ENCODE results near the gene SLC39A3.

Gene SLC39A3

DNA sequence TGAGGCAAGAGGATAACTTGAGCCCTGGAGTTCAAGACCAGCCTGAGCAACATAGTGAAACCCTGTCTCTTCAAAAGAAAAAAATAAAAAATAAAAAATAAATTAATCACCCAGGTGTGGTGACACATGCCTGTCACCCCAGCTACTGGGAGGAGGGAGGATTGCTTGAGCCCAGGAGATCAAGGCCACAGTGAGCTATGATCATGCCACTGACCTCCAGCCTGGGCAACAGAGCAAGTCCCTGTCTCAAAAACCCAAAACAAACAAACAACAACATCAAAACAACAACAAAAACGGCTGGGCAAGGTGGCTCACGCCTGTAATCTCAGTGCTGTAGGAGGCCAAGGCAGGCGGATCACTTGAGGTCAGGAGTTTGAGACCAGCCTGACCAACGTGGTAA, 4.3 kb upstream of the SLC39A3 start:
- no peak for FAIRE-seq
- no peak for TF ChIP-seq POLR2A (IDR thresholded peaks at IDR 0.05; ENCODE audit: low read depth, low read length)
- no peak for DNase-seq (ENCODE audit: insufficient read length, low spot score)

DNA sequence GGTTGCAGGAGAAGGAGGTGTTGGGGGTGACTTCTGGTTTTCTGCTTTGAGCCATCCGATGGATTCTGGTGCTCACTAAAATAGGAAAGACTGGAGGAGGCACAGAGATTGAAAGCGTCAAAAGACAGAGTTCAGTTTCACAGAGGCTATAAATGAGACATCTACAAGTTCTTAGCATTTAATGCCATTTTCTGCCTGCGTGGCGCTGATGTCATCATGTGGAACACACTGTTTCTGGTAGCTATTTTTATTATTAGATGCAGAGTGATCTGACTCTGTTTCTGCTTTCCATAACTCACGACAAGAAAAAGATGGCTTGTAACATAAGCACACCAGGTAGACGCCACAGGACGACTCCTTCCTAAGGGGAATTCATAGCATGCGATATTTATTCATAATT, 3.3 kb upstream of the SLC39A3 start:
- no peak for DNase-seq (ENCODE audit: insufficient read length, low spot score)
- no peak for FAIRE-seq
- no peak for TF ChIP-seq POLR2A (IDR thresholded peaks at IDR 0.05; ENCODE audit: low read depth, low read length)

DNA sequence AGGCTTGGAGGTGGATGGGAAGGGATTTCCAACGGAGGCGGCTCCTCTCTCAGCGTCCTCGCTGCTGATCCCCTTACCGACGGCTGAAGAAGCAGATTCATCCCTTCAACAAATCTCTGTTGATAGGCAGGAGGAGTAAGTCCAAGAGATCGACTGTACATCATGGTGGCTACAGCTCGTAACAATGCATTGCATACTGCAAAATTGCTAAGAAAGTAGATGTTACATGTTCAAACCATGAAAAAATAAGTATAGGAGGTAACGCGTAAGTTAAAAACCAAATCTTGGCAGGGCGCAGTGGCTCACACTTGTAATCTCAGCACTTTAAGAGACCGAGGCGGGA, 468 bp upstream of the SLC39A3 start:
- DNase-seq (ENCODE audit: insufficient read length, low spot score) = no peak
- FAIRE-seq = no peak
- TF ChIP-seq POLR2A (IDR thresholded peaks at IDR 0.05; ENCODE audit: low read depth, low read length) = no peak

DNA sequence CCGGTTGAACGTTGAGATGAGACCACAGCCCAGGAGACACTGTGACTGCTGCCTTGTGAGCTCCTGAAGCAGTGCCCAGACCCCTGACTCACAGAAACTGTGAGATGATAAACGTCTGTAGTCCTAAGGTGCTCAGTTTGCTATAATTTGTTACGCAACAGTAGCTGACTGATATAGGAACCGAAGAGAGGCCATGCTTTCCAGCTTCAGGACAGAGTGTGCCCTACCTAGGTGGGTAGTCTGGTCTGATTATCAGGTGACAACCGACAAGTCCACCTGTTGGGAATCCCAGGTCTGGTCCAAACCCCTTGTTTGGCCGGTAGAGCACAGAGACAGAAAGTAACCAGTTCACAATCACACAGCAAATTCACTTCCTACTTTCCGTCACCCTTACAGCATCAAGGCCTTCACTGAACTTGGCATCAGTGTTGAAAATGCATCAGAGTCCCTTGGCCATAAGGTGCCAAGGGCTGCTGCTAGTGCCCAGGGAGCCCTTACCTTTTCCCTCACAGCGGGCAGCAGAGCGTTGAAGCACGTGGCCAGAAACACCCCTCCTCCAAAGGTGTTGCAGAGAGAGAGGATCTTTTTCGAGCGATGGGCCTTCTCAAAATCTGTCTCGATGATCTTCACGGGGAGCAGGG, 3.1 kb downstream of the SLC39A3 start:
- DNase-seq (ENCODE audit: insufficient read length, low spot score) = no peak
- TF ChIP-seq POLR2A (IDR thresholded peaks at IDR 0.05; ENCODE audit: low read depth, low read length) = no peak
- FAIRE-seq = no peak

DNA sequence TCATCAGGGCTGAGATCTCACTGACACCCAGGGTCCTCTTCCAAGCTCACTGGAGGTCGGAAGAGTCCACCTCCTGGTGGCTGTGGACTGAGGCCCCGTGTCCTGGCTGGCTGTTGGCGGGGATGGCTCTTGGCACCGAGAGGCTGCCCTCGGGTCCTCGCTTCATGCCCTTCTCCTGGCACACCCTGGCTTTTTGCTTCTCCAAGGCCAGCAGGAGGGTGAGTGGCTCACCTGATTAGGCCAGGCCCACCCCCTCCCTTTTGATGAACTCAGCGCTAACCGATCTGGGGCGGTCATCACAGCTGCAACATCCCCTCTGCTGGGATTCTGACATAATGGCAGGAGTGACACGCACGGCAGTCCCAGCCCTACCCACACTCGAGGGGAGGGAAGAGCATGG, 4.4 kb downstream of the SLC39A3 start:
- no peak for DNase-seq (ENCODE audit: insufficient read length, low spot score)
- no peak for TF ChIP-seq POLR2A (IDR thresholded peaks at IDR 0.05; ENCODE audit: low read depth, low read length)
- FAIRE-seq = no peak

DNA sequence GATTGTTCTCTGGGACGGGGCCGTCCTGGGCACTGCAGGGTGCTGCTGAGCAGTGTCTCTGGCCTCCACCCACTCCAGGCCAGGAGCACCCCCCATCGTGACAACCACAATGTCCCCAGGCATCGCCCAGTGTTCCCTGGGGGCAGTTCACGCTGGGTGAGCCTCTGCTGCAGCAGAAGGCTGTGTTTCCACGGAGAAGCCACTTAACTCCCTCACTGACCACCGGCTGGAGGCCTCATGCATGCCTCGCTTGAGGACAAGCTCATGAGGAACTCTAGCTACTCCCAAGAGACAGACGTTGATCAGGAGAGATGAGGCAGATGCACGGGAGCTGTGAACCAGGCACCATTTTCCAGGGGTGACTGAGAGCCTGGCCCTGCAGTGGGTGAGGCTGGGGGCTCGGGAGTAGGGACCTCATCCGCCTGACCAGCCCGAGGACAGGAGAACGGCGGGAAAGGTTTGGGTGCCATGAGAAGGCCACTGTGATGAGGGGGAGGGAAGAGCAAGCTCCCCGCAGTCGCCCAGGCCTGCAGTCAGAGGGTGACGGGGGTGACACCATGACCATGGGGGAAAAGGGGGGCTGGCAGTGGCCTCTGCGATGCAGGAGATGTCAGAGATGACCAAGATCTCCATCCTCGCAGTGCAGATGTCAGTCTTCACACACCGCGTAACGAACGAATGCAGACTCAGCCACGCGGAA, 5.1 kb downstream of the SLC39A3 start:
- TF ChIP-seq POLR2A (IDR thresholded peaks at IDR 0.05; ENCODE audit: low read depth, low read length) = no peak
- no peak for DNase-seq (ENCODE audit: insufficient read length, low spot score)
- no peak for FAIRE-seq

DNA sequence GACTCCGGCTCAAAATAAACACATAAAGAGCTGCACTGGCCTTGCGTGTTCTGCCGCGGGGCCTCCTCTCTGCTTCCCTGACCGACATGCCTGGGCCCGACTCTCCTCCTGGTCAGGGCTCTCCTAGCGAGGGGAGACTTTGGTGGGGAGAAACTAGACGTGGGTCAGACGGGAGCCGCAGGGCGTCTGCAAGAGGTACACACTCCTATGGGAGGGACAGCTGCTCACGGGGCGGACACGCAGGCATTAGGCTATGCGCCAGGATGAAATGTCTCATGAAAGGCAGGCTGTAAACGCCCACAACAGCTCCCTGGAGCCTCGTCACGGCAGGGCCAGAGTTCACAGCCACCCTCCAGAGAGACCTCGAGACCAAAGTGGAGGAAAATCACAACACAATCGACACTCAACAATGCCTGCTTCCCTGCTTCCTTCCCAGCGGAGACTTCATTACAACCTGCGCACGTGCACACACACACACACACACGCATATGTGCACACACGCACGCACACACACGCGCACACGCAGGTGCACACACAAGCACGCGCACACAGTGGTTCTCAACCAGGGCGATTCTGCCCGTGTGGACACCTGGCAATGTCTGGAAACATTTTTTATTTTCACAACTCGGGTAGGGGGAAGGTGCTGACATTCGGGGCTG, 5.8 kb downstream of the SLC39A3 start:
- no peak for FAIRE-seq
- no peak for DNase-seq (ENCODE audit: insufficient read length, low spot score)
- TF ChIP-seq POLR2A (IDR thresholded peaks at IDR 0.05; ENCODE audit: low read depth, low read length) = no peak

DNA sequence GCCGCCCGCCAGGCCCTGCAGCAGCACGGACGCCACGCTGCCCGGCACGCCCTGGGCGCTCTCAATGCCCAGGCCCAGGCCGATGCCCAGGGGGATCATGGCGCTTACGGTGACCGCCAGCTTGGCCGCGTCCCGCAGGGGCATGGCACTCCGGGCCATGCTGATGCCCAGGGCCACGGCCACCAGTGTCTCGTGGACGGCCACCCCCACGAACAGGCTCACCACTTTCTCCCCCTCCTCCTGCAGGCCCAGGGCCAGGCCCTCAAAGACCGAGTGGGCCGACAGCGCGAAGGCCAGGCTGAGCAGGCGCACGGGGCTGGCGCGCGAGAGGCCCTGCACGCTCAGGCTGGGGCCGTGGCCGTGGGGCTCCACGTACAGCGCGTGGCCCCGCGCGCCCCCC, 6.9 kb downstream of the SLC39A3 start:
- DNase-seq (ENCODE audit: insufficient read length, low spot score) (no peak), FAIRE-seq (no peak)
- no peak for TF ChIP-seq POLR2A (IDR thresholded peaks at IDR 0.05; ENCODE audit: low read depth, low read length)

DNA sequence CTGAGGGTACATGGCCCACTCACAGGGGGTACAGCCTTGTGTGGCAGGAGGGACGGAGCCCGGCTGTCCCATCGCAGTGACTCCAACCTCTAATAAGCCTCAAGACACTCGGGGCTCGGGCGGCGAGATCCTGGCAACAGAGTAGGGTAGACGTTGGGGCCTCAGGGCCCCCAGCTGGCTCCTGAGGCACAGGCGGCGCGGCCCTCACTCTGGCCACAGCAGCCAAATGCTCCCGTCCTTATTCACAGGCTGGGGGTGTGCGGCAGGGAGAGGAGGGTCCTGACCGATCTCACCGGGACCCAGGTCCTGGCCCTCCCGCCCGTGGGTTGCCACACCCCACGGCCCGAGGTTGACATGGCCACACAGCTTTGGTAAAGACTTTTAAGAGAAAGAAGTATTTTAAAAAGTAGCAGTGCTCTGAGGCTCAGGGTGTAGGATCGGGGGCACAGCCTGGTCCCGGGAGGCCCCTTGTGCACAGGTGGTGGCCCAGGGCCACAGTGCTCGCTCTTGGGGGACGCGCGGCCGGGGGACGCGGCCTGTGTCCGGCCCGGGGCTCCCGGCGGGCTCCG, 7.6 kb downstream of the SLC39A3 start:
- DNase-seq (ENCODE audit: insufficient read length, low spot score) (no peak), FAIRE-seq (no peak)
- TF ChIP-seq POLR2A (IDR thresholded peaks at IDR 0.05; ENCODE audit: low read depth, low read length) = no peak

DNA sequence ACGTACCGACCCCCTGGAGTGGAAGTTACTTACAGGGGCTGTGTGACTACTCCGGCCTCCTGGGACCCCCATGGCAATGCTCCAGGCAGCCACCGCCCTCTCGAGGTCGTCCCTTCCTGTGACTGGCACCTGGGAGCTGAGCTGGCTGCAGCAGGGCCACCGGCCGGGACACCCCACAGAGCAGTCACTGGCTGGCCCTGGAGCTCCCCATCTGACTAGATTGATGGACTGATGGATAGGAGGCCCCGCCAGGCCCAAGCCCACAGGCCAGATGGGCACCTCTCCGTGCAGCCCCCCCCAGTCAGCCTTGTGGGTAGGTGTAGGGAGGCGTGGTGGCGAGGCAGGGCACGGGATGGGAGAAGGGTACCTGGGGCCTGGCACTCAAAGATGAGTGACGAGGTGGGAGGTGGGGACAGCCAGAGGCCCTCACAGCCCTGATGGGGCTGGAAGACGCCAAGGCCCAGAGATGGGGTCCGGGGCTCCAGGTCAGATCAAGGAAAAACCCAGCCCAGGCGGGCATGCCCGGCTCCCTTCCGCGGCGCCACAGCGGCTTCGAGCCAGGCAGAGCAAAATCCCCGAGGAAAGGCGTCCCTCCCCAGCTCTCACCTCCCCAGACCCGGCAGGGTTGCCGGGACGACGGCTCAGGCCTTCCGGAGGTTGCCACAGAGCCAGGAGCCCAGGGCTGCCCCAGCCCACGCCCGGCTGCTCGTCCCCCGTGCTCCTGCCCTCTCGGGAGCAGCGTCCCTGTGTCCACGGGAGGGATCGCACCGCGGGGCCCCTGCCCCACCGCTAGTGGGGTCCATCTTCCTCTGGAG, 8.4 kb downstream of the SLC39A3 start:
- FAIRE-seq = no peak
- no peak for TF ChIP-seq POLR2A (IDR thresholded peaks at IDR 0.05; ENCODE audit: low read depth, low read length)

DNA sequence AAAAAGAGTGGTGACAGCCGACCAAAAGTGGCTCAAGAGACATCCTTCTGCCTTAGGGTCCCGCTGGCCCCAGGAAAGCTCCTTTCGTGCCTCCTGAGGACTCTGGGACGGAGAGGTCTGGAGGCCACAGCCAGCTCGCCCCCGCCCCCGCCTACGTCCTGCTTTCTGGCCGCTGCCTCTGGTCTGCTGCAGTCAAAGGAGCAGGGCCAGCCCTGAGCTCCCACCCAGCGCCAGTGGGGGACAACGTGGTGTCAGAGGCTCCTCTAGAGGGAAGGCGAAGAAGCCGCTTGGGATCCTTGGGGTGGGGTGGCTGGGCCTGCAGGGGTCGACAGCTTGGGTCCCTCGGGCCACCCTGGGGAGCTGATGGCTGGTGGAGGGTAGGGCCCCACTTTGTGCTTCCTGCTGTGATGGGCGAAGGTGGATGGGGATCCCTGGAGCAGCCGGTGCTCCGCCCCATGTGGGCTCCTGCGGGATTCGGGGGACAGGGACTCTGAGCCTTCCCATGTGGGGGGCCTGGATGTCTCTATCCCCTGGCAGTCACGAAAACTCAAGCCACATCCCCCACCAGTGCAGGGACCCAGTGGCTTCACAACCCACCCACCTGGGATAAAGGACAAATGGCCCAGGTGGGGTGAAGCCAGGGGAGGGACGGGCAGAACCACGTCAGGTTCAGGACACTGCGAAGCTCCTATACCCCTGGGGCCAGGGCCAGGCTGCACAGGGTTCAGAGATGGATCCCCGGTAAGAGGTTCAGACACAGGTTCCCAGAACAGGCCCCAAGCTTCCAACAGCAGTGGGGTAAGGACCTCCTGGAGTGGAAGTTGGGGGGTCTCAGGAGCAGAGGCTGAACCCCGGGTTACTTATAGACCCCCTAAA, 9.6 kb downstream of the SLC39A3 start:
- no peak for DNase-seq (ENCODE audit: insufficient read length, low spot score)
- no peak for FAIRE-seq
- TF ChIP-seq POLR2A (IDR thresholded peaks at IDR 0.05; ENCODE audit: low read depth, low read length) = no peak

More for the DNA sequence above, 8.4 kb downstream of the SLC39A3 start:
- DNase-seq (ENCODE audit: insufficient read length, low spot score) = no peak

DNA sequence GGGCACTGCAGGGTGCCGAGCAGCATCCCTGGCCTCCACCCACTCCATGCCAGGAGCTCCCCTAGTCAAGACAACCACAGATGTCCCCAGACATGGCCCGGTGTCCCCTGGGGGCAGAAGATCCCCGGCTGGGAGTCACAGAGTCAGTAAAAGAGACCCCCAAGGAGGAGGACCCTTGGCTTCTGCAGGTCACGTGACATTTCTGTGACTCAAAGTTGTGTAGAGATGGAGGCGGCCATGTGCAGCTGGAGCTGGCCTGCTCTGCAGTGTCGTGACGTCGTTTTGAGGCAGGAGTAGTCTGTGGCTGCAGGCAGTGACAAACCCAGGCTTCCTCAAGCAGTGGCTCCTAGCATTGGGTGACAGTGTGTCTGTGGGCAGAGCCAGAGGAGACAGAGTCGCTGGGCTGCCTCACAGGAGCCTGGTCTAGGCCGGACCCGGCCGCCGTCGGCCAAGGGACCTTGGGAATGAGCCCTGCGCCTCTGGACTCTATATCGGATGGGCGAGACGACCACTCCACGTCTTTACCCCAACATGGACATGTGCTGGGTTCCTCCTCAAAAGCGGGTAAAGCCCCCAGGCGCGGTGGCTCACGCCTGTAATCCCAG, 10.9 kb downstream of the SLC39A3 start:
- no peak for FAIRE-seq
- DNase-seq (ENCODE audit: insufficient read length, low spot score) = no peak
- no peak for TF ChIP-seq POLR2A (IDR thresholded peaks at IDR 0.05; ENCODE audit: low read depth, low read length)

DNA sequence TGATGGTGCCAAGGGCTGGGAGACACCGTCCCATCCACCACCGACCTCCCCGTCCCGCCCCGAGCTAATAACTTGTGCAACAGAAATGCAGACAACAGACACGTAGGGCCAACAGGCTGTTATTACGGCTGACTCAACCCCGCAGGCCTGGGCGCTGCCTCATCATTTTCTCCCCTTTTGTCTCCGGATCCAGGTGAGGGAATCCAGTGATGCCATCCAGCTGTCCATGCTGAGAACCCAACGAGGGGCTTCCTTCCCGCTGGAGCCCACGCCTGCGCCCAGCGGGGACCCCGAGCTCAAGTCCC, 12.2 kb downstream of the SLC39A3 start:
- FAIRE-seq (no peak), DNase-seq (ENCODE audit: insufficient read length, low spot score) (peak; percentile 92)
- no peak for TF ChIP-seq POLR2A (IDR thresholded peaks at IDR 0.05; ENCODE audit: low read depth, low read length)
